ENCODE results near the gene IGF2BP2.

Gene IGF2BP2

GRCh38 chr3:185767002-185767688 is 57.7 kb downstream of the IGF2BP2 start:
- no peak for DNase-seq (ENCODE audit: low read depth in 2 of 2)

GRCh38 chr3:185766329-185767001 is 58.4 kb downstream of the IGF2BP2 start:
- no peak for DNase-seq (ENCODE audit: low read depth in 2 of 2)

- no peak for DNase-seq (ENCODE audit: low read depth in 2 of 2)
Observed at GRCh38 chr3:185764980-185765370, 59.9 kb downstream of the IGF2BP2 start.

GRCh38 chr3:185764163-185764979 is 60.5 kb downstream of the IGF2BP2 start:
- DNase-seq (ENCODE audit: low read depth in 2 of 2): no peak

- DNase-seq (ENCODE audit: low read depth in 2 of 2): no peak
Observed at GRCh38 chr3:185763347-185764005, 61.4 kb downstream of the IGF2BP2 start.

- DNase-seq (ENCODE audit: low read depth in 2 of 2): no peak
Observed at GRCh38 chr3:185760550-185760949, 64.3 kb downstream of the IGF2BP2 start.

GRCh38 chr3:185760088-185760487 is 64.8 kb downstream of the IGF2BP2 start:
- DNase-seq (ENCODE audit: low read depth in 2 of 2): no peak

GRCh38 chr3:185759512-185759911 is 65.3 kb downstream of the IGF2BP2 start:
- DNase-seq (ENCODE audit: low read depth in 2 of 2): no peak

- no peak for DNase-seq (ENCODE audit: low read depth in 2 of 2)
Observed at GRCh38 chr3:185758912-185759311, 65.9 kb downstream of the IGF2BP2 start.

- no peak for DNase-seq (ENCODE audit: low read depth in 2 of 2)
Observed at GRCh38 chr3:185757176-185757575, 67.7 kb downstream of the IGF2BP2 start.

- no peak for DNase-seq (ENCODE audit: low read depth in 2 of 2)
Observed at GRCh38 chr3:185756477-185756876, 68.4 kb downstream of the IGF2BP2 start.

GRCh38 chr3:185754920-185755319 is 69.9 kb downstream of the IGF2BP2 start:
- DNase-seq (ENCODE audit: low read depth in 2 of 2): no peak

GRCh38 chr3:185753354-185753753 is 71.5 kb downstream of the IGF2BP2 start:
- no peak for DNase-seq (ENCODE audit: low read depth in 2 of 2)

GRCh38 chr3:185750702-185751101 is 74.1 kb downstream of the IGF2BP2 start:
- no peak for DNase-seq (ENCODE audit: low read depth in 2 of 2)

GRCh38 chr3:185750015-185750414 is 74.8 kb downstream of the IGF2BP2 start:
- no peak for DNase-seq (ENCODE audit: low read depth in 2 of 2)

GRCh38 chr3:185746470-185746869 is 78.4 kb downstream of the IGF2BP2 start:
- DNase-seq (ENCODE audit: low read depth in 2 of 2): no peak

GRCh38 chr3:185744997-185745843 is 79.6 kb downstream of the IGF2BP2 start:
- DNase-seq (ENCODE audit: low read depth in 2 of 2): no peak

- no peak for DNase-seq (ENCODE audit: low read depth in 2 of 2)
Observed at GRCh38 chr3:185741586-185741985, 83.3 kb downstream of the IGF2BP2 start.

GRCh38 chr3:185740133-185740532 is 84.7 kb downstream of the IGF2BP2 start:
- no peak for DNase-seq (ENCODE audit: low read depth in 2 of 2)

GRCh38 chr3:185739264-185739701 is 85.6 kb downstream of the IGF2BP2 start:
- no peak for DNase-seq (ENCODE audit: low read depth in 2 of 2)
